ENCODE results near the gene PPP1R14C.

GRCh38 chr6:150286460-150286859, 143.6 kb downstream of the PPP1R14C start:
- TF ChIP-seq POLR2AphosphoS5 (IDR thresholded peaks at IDR 0.05; ENCODE audit: low read depth, low read length) = no peak
- no peak for TF ChIP-seq TAF1 (IDR thresholded peaks at IDR 0.05; ENCODE audit: borderline replicate concordance, insufficient read depth, low read length)
- no peak for TF ChIP-seq FOXP2 (optimal IDR thresholded peaks at IDR 0.05; ENCODE audit: borderline replicate concordance, extremely low read depth, extremely low read length, insufficient read depth)
